ENCODE results near the gene KRTCAP2.
"Not testable (repeated sequence)": the region's sequence is repeated elsewhere in the genome, so short reads cannot be mapped to it uniquely, and the experiment has no call there.

Gene KRTCAP2

DNA sequence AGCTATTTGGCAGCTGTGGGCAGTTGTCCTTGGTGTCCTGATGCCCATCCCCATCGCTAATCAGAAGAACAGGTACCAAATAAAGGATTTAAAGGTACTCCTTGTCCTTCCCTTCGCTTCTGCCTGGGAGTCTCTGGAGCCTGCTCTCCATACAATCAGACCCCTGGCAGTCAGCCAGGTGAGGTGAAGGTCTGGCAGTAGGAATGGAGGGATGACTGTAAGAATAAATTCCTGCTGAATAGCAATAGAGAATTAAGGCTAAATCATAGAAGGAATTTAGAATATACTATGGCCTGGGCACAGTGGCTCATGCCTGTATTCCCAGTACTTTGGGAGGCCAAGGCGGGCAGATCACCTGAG, 25.4 kb upstream of the KRTCAP2 start:
- no peak for DNase-seq

DNA sequence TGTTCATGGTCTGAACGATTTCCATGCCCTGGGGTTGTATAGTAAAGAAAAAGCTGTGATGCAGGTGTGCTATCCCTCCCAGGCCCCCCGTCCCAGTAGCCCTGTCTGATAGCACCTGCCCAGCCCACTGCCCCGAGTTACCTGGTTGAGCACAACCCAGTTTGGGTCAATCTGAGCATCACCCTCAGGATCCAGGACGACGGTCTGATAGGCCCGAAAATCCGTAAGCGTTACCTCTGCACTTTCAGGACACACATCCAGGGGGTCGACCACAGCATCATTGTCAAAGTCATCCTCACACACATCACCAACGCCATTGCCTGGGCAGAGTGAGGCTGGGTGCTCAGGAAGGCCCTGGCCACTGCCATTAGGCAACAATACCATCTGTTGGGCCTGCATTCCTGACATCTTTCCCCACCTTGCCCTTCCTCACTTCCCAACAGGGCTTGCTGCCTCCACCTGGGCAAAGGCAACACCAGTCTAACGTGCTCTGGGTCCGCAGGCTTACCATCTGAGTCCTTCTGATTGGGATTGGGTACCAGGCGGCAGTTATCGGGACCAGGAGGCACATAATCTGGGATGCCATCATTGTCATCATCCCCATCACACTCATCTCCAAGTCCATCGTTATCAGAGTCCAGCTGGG, 24.9 kb upstream of the KRTCAP2 start:
- no peak for DNase-seq

GRCh38 chr1:155196893-155197638, 24.0 kb upstream of the KRTCAP2 start:
- no peak for DNase-seq

GRCh38 chr1:155196103-155196892, 23.2 kb upstream of the KRTCAP2 start:
- DNase-seq, result no peak

DNA sequence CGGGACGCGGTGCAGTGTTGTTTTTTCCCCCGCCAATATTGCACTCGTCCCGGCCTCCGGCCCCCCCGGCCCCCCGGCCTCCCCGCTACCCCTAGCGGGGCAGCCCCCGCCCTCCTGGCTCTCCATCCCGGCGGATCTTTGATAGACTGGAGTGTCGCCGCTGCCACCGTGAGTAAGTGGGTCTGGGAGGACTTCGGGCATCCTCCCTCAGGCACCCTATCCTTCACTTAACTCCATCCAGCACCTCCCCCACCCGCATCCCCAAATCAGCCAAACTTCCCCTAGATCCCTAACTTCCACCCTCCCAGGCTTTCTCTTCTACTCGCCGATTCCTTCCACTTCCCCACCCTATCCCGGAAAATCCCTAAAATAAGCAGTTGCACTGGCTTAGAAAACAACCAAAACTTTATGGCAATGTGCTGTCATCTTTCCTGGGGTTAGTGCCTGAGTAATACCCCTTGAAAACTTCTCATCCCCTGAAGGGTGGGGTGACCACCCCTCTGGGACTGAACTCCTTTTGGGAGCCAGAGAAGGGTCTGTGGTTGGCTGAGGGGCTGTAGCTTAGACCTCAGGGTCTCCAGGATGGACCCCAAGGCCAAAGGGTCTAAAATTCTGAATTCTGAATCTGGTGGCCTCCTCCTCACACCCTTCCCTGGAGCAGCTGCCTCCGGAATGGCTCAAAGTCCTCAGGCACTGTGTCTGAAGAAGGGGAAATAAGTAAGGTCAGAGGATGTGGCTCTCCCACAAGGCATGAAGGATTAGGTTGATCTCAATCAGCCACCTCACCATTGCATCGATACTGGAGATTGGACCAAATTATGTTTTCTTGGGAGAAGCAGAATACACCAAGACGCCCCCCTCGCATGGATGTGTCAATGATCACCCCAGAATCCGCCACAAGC, 22.3 kb upstream of the KRTCAP2 start:
- DNase-seq, result no peak

GRCh38 chr1:155193991-155194240, 20.8 kb upstream of the KRTCAP2 start:
- DNase-seq, result not testable (repeated sequence)

DNA sequence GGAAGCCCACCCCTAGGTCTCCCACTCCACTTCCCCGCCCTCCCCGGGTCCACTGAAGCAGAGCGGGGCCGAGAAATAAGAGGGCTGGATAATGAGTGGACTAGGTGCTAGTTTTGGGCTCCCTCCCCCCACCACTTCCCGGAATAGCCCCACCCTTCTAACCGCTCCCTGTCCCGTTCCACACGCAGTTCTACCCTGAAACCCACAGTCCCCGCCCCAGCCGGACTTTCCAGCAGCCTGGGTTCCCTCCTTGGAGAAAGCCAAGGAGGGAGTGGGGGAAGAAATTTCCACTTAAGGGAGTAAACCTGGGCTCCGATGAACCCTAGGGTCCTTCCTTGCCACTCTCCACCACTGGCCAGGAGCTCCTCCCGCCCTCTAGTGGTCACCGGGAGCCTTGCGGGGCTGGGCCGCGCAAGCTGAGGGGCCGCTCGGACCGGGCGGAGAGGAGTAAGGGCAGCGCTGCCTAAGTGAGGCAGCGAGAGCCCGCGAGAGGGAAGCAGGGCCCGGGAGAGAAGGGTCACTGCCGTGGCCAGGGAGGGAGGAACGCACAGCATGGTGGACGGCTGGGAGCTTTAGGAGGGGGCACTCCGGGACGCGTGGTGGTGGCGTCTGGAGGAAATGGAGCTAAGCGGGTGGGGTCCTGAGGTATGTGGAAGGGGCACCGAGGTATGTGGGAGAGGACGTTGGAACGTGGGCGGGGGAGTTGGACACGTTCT, 20.3 kb upstream of the KRTCAP2 start:
- peak; percentile 83 for DNase-seq

- DNase-seq, result no peak
Observed at GRCh38 chr1:155192346-155193274, 19.5 kb upstream of the KRTCAP2 start.

GRCh38 chr1:155191904-155192303, 18.8 kb upstream of the KRTCAP2 start:
- no peak for DNase-seq

GRCh38 chr1:155189926-155190325, 16.8 kb upstream of the KRTCAP2 start:
- not testable (repeated sequence) for DNase-seq

GRCh38 chr1:155188268-155188667, 15.2 kb upstream of the KRTCAP2 start:
- DNase-seq, result no peak

- no peak for DNase-seq
Observed at GRCh38 chr1:155187456-155187891, 14.4 kb upstream of the KRTCAP2 start.

- DNase-seq, result no peak
Observed at GRCh38 chr1:155186794-155187455, 13.8 kb upstream of the KRTCAP2 start.

GRCh38 chr1:155186067-155186793, 13.1 kb upstream of the KRTCAP2 start:
- DNase-seq, result no peak

- no peak for DNase-seq
Observed at GRCh38 chr1:155185783-155186066, 12.6 kb upstream of the KRTCAP2 start.

GRCh38 chr1:155184835-155185782, 12.0 kb upstream of the KRTCAP2 start:
- DNase-seq, result no peak

DNA sequence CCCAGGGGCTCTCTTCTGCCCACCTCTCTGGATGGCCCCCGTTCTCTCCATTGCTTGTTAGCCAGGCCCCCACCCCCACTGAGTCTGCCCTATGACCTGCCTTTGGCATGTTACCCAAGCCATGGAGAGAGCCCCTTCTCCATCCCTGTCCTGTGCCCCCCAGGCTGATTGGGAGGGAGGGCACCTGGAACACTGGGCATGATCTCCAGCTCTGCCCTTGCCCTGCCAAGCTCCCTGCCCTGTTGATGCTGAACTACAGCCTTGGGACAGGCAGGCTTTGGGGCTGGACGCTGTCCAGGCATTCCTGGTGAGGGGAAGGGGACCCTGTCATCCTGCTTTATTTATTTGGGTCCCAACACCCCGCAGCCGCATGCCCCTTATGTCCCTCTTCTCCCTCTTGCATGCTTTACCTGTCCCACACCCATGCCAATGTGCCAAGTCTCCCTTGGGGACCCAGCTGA, 11.3 kb upstream of the KRTCAP2 start:
- no peak for DNase-seq

GRCh38 chr1:155183775-155184221, 10.7 kb upstream of the KRTCAP2 start:
- DNase-seq, result no peak

DNA sequence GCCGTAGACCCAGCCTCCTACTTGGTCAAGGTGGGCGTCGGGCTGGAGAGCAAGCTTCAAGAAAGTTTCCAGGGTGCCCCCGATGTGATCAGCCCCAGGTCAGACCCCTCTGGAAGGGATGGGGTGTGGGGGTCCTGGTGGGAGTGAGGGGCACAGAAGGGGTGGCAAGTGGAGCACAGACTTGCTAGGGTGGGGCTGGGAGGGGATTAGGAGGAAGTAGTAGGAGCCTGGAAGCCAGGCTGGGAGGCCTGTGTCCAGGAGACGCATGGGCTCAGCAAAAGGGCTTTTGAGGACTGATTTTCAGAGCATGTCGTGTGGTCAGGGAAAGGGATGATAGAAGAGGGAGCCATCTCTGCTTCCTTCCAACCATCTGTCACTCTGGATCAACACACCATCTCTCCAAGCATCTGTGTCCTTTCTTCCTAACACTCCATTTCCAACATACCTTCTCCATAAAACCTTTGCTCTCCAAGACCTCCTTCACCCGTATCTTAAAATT, 9.0 kb upstream of the KRTCAP2 start:
- no peak for DNase-seq

Data from stimulated activated CD4-positive, alpha-beta T cell treated with anti-CD3 and anti-CD28 coated beads, Interleukin-4, amount 100 ng/mL, for 24 hours (primary cell).